GM10266 (cell line): Measurements from ENCODE around the gene PCDHGA1.
"Not testable (repeated sequence)": the region's sequence is repeated elsewhere in the genome, so short reads cannot be mapped to it uniquely, and the experiment has no call there.

Source experiments
- DNase-seq: peaks from one replicate; pipeline ENCODE4 v3.0.0; 2012; ENCODE audit errors: extremely low spot score
- CTCF ChIP-seq: IDR thresholded peaks from 2 replicates; pipeline ENCODE4 v1.5.1; 2012; ENCODE audit warnings: mild to moderate bottlenecking, low read depth; ENCODE audit not compliant: control insufficient read depth, insufficient read depth; ENCODE audit errors: missing control alignments

The PCDHGA1 gene

GRCh38 chr5:141421489-141421855 is 91.2 kb downstream of the PCDHGA1 start:
- DNase-seq = no peak
- no peak for TF ChIP-seq CTCF

GRCh38 chr5:141422742-141423291 is 92.5 kb downstream of the PCDHGA1 start:
- no peak for DNase-seq
- no peak for TF ChIP-seq CTCF

- DNase-seq = no peak
- TF ChIP-seq CTCF = no peak
Measured at GRCh38 chr5:141427783-141428426, 97.6 kb downstream of the PCDHGA1 start.

- peak; percentile 20 for TF ChIP-seq CTCF
- DNase-seq = peak; percentile 81
Measured at GRCh38 chr5:141430332-141431113, 100.2 kb downstream of the PCDHGA1 start, which contains the start of gene PCDHGA12. TSS of gene PCDHGA12 (plus strand) at chr5:141430507. CDS start at chr5:141430760, 253 bp downstream.

GRCh38 chr5:141431286-141431685 is 101.0 kb downstream of the PCDHGA1 start:
- DNase-seq = no peak
- no peak for TF ChIP-seq CTCF

- DNase-seq = not testable (repeated sequence)
Measured at GRCh38 chr5:141432308-141432707, 102.0 kb downstream of the PCDHGA1 start.

- not testable (repeated sequence) for DNase-seq
Measured at GRCh38 chr5:141432726-141433125, 102.4 kb downstream of the PCDHGA1 start.

GRCh38 chr5:141434006-141434405 is 103.7 kb downstream of the PCDHGA1 start:
- no peak for TF ChIP-seq CTCF
- no peak for DNase-seq
